Dendritic cell treated with granulocyte-macrophage colony-stimulating factor and Interleukin-4, amounts not matched to agents 40 ng/mL and 50 ng/mL, for 4 days (primary cell): ENCODE data around the gene RAPGEF1.
"Not testable (repeated sequence)": the region's sequence is repeated elsewhere in the genome, so short reads cannot be mapped to it uniquely, and the experiment has no call there.

Source experiments
- H3K27ac Mint-ChIP-seq: one replicate; pipeline ENCODE4 v1.8.0; 2022; ENCODE audit warnings: mild to moderate bottlenecking, mixed read lengths
- H3K27me3 Mint-ChIP-seq: one replicate; pipeline ENCODE4 v1.8.0; 2022; ENCODE audit warnings: mild to moderate bottlenecking, mixed read lengths
- H3K36me3 Mint-ChIP-seq: one replicate; pipeline ENCODE4 v1.8.0; 2022; ENCODE audit warnings: low read depth, mixed read lengths
- H3K4me1 Mint-ChIP-seq: one replicate; pipeline ENCODE4 v1.8.0; 2022; ENCODE audit warnings: low read depth, mixed read lengths
- H3K4me3 Mint-ChIP-seq: one replicate; pipeline ENCODE4 v1.8.0; 2022; ENCODE audit warnings: mild to moderate bottlenecking, moderate library complexity, mixed read lengths
- H3K9me3 Mint-ChIP-seq: one replicate; pipeline ENCODE4 v1.8.0; 2022; ENCODE audit warnings: mixed read lengths
- intact Hi-C: fragments of 100-400 bp; cut with micrococcal nuclease; formaldehyde crosslinking; loops from one replicate; pipeline ENCODE4 v1.15.0; 2022

RAPGEF1 gene

DNA sequence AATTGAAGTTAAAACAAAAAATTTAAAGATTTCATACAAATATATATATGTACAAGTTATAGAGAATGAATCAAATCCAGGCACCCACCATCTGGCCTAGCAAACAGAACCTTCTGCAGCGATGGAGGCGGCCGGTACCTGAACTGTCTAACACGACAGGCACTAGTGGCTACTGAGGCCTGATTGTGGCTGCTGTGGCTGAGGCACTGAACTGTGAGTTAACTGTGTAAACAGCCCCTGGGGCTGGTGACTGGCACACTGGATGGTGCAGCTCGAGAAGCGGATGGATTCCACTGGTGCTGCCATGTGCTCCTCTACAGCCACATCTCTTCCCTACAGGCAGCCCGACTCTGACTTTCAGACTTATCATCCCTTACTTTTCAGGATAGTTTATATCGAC, 82.4 kb downstream of the RAPGEF1 start:
- intact Hi-C loops = loop anchor here (2.0 to 5.0 kb wide), 2 partner anchors 13 to 35 kb away; no protein-coding TSS in a partner anchor
- peak overlapping the region; percentile 84 for H3K27ac Mint-ChIP-seq
- no peak overlapping the region for H3K4me3 Mint-ChIP-seq
- H3K9me3 Mint-ChIP-seq = no peaks in the 10 kb centered on the region
- no peaks in the 10 kb centered on the region for H3K27me3 Mint-ChIP-seq
- peaks cover 74% of the 10 kb centered on the region for H3K4me1 Mint-ChIP-seq
- peaks cover 57% of the 10 kb centered on the region for H3K36me3 Mint-ChIP-seq

DNA sequence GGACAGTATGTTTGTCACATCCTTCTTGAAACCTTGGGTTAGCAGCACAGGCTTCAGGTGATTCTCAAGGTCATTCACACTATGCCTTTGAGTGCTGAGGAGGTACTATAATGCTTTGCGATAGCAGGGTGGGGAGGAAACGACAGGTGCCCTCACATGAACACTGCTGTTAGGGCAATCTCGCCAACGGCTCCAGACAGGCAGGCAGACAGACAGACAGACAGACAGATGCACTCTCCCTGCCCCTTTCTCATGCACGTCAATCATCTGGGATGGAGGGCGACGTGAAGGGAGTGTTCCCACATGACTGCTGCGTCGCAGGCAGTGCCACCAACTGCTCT, 82.9 kb downstream of the RAPGEF1 start:
- Mint-ChIP-seq H3K4me3 (no peak overlapping the region), H3K27me3 (no peaks in the 10 kb centered on the region), H3K4me1 (peaks cover 70% of the 10 kb centered on the region), H3K27ac (peak overlapping the region; percentile 84), H3K36me3 (peaks cover 53% of the 10 kb centered on the region), H3K9me3 (no peaks in the 10 kb centered on the region)
- intact Hi-C loops = loop anchor here (2.0 to 5.0 kb wide), 2 partner anchors 14 to 35 kb away; no protein-coding TSS in a partner anchor

DNA sequence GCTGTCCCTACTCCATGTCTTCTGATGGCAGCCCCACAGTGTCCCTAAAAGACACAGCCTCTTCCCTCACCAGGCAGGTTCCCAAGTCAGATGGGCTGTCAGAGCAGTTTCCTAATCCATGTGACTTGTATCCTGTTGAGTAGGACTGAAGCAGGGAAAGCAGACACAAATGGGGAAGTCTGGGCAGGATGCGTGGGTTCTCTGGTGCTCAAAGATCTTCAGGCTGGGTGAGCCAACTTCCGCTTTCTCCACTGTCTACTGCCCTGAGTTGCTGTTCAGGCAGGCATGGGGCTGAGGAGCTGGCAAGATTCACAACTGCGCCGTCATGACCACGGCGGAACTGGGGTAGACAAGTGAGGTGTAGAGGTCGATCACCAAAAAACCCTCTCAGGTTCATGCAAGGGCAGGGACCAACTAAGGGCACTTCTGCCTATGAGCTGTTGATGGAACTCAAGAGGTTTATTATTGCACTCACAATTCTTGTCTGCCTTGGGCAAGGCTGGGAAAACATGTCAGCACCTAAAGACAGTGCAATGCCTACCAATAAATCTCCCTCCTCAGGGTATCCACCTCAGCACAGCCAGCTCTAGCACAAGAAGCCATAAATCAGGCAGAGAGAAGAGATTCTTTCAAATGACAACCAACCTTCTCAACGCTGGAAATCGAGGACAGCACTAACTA, 83.4 kb downstream of the RAPGEF1 start:
- no peaks in the 10 kb centered on the region for H3K9me3 Mint-ChIP-seq
- no peaks in the 10 kb centered on the region for H3K27me3 Mint-ChIP-seq
- intact Hi-C loops = loop anchor here (2.0 to 5.0 kb wide), 2 partner anchors 14 to 34 kb away; no protein-coding TSS in a partner anchor

DNA sequence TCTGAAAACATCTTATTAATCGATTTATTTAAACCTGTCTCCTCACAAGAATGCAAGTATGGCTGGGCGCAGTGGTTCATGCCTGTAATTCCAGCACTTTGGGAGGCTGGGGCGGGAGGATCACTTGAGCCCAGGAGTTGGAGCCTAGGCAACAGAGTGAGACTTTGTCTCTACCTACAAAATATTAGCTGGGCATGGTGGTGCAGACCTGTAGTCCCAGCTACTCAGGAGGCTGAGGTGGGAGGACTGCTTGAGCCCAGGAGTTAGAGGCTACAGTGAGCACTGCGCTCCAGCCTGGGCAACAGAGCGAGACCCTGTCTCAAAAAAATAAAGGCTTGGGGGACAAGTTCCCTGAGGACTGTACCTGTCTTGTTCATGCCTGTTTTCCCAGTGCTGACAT, 85.5 kb downstream of the RAPGEF1 start:
- H3K27me3 Mint-ChIP-seq, H3K9me3 Mint-ChIP-seq, intact Hi-C loops: not testable (repeated sequence)
- peak overlapping the region; percentile 84 for H3K27ac Mint-ChIP-seq
- peaks cover 79% of the 10 kb centered on the region for H3K4me1 Mint-ChIP-seq
- H3K36me3 Mint-ChIP-seq = peaks cover 56% of the 10 kb centered on the region
- H3K4me3 Mint-ChIP-seq = peak overlapping the region; percentile 60

More for the DNA sequence above, 83.4 kb downstream of the RAPGEF1 start:
- peak overlapping the region; percentile 38 for H3K4me3 Mint-ChIP-seq
- peak overlapping the region; percentile 84 for H3K27ac Mint-ChIP-seq
- H3K4me1 Mint-ChIP-seq = peaks cover 69% of the 10 kb centered on the region
- peaks cover 50% of the 10 kb centered on the region for H3K36me3 Mint-ChIP-seq

DNA sequence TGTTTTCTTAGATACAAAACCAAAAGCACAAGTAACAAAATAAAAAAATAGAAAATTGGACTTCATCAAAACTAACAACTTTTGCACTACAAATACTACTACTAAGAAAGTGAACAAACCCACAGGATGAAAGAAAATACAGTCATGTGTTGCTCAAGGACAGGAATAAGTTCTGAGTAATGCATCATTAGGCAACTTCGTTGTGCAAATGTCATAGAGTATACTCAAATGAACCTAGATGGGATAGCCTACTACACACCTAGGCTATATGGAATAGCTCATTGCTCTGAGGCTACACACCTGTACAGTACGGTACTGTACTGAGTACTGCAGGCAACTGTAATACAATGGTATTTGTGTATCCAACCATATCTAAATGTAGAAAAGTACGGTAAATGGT, 88.3 kb downstream of the RAPGEF1 start:
- H3K4me1 Mint-ChIP-seq = peaks cover 65% of the 10 kb centered on the region
- no peaks in the 10 kb centered on the region for H3K9me3 Mint-ChIP-seq
- peaks cover 58% of the 10 kb centered on the region for H3K36me3 Mint-ChIP-seq
- H3K27ac Mint-ChIP-seq = peak overlapping the region; percentile 95
- intact Hi-C loops = no loop called here
- H3K27me3 Mint-ChIP-seq = no peaks in the 10 kb centered on the region
- H3K4me3 Mint-ChIP-seq = no peak overlapping the region

DNA sequence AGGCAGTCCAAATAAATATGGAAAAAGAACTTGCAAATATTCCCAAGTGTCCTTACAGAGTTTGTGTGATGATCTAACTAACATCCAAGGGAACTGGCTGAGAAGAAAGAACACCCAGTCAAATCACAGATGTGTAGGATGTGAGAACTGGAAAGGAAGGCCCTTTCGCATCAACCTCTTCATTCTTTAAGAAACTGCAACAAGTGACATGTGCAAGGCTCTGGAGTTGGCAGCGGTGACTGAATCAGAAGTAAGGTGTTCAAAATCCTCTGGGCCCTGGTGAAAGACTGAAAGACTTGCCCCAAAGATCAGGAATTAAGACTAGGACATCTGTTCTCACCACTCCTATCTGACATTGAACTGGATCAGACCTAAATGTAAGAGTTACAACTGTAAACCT, 88.7 kb downstream of the RAPGEF1 start:
- peak overlapping the region; percentile 95 for H3K27ac Mint-ChIP-seq

DNA sequence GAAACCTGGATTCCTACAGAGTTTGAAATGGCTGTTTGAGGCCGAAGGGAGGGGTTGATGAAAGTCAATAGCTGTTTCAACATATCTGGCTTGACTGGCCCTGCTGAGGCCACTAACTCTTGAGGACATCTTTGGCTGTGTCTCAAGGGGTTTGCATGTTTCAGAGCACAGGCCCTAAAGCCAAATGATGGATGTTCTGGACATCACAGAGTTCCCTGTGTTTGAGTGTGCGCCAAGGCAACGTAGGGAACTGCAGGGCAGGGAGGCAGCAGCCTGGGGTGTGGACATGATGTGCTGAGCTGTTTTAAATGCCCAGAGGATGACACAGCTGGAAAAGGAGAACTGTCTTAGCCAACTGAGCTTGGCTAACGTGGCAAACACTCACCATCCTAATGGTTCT, 89.6 kb downstream of the RAPGEF1 start:
- intact Hi-C loops = no loop called here
- peak overlapping the region; percentile 35 for H3K4me3 Mint-ChIP-seq
- peaks cover 65% of the 10 kb centered on the region for H3K36me3 Mint-ChIP-seq
- peaks cover 65% of the 10 kb centered on the region for H3K4me1 Mint-ChIP-seq
- peak overlapping the region; percentile 95 for H3K27ac Mint-ChIP-seq
- no peaks in the 10 kb centered on the region for H3K27me3 Mint-ChIP-seq
- H3K9me3 Mint-ChIP-seq = no peaks in the 10 kb centered on the region

More for the DNA sequence above, 88.7 kb downstream of the RAPGEF1 start:
- H3K9me3 Mint-ChIP-seq = no peaks in the 10 kb centered on the region
- H3K27me3 Mint-ChIP-seq = no peaks in the 10 kb centered on the region
- H3K36me3 Mint-ChIP-seq = peaks cover 59% of the 10 kb centered on the region
- no peak overlapping the region for H3K4me3 Mint-ChIP-seq
- intact Hi-C loops = no loop called here
- peaks cover 65% of the 10 kb centered on the region for H3K4me1 Mint-ChIP-seq

DNA sequence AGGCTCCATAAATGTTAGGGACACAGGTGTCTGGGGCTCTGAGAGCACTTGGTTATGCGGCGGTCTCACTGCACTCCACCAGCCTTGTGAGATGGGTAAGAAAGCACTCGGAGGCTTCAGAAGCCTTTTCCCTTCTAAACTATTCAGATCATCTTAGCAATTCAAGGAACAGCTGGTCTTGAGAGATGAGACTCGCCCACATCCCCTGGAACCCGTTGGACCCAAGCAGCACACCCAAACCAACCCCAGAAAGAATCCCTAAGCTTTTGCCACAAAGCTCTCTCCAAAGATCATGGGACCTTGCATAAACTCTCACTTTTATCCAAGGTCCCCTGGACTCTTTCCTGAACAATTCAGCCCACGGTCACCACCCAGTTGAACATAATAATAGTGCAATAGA, 90.2 kb downstream of the RAPGEF1 start:
- no peaks in the 10 kb centered on the region for H3K9me3 Mint-ChIP-seq
- H3K4me1 Mint-ChIP-seq = peaks cover 59% of the 10 kb centered on the region
- H3K27me3 Mint-ChIP-seq = no peaks in the 10 kb centered on the region
- peaks cover 66% of the 10 kb centered on the region for H3K36me3 Mint-ChIP-seq
- H3K27ac Mint-ChIP-seq = peak overlapping the region; percentile 95
- intact Hi-C loops = no loop called here
- H3K4me3 Mint-ChIP-seq = peak overlapping the region; percentile 17

DNA sequence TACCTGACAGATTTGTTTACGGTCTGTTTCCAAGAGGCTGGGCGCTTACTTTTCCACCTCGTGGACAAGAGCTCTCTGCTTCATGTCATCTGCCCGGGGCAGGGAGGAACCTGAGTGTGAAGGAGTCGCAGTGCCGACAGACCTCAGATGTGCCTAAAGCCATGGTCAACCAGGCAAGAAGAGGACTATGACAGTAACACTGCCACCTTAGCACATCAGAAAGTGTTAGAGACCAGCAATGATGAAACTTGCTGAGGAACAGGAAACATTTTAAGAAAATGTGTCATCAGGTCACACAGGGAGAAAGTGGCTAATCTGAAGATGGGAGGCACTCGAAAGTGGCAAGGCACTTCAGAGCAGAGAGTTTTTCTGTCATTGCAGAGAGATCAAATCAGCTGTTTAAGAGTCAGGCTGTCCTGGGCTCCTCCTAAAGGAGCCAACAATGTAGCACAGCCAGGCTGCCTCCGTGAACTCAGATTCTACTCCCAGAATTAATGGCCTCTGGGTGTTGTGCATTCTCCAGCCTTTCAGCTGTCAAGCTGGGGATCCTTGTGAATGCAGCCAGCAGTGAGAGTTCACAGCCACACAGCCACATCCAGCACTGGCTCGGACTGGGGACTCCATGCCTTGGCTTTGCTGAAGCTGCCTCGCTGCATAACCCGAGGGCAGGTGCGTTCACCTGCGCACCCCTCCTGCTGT, 94.6 kb downstream of the RAPGEF1 start:
- H3K4me1 Mint-ChIP-seq = peaks cover 75% of the 10 kb centered on the region
- no peaks in the 10 kb centered on the region for H3K9me3 Mint-ChIP-seq
- H3K4me3 Mint-ChIP-seq = no peak overlapping the region
- H3K27ac Mint-ChIP-seq = peak overlapping the region; percentile 68
- intact Hi-C loops = no loop called here
- H3K36me3 Mint-ChIP-seq = peaks cover 95% of the 10 kb centered on the region
- no peaks in the 10 kb centered on the region for H3K27me3 Mint-ChIP-seq

DNA sequence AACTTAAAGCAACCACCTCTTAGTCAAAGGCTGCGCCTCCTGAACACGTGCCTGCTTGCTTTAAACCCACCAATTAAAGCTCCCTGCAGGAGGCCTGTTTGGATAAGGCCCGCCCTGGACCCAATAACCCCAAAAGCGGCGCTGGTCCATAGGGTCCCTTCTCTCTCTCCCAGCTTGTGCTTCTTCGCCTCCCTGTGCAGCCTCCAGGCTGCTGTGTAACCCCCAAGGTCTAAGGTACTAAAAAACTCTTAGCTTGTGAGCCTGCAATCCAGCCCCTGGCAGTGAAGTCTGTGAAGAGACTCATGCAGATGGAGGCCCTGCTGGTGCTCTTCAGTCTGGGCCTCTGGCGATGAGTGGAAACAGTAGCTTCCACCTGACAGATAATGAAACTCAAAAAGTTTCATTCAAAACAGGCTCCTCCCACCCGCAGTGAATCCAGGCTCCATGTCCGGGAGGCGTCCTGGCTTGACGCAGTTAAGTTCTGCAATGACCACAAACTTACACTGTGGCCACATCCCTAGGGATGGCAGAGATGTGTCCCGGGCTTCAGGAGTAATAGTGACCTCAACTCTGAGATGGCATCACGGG, 97.3 kb downstream of the RAPGEF1 start:
- H3K4me1 Mint-ChIP-seq = peaks cover 86% of the 10 kb centered on the region
- H3K4me3 Mint-ChIP-seq = no peak overlapping the region
- H3K9me3 Mint-ChIP-seq = no peaks in the 10 kb centered on the region
- H3K36me3 Mint-ChIP-seq = peaks cover 100% of the 10 kb centered on the region
- H3K27me3 Mint-ChIP-seq = no peaks in the 10 kb centered on the region
- intact Hi-C loops = no loop called here
- H3K27ac Mint-ChIP-seq = peak overlapping the region; percentile 82

DNA sequence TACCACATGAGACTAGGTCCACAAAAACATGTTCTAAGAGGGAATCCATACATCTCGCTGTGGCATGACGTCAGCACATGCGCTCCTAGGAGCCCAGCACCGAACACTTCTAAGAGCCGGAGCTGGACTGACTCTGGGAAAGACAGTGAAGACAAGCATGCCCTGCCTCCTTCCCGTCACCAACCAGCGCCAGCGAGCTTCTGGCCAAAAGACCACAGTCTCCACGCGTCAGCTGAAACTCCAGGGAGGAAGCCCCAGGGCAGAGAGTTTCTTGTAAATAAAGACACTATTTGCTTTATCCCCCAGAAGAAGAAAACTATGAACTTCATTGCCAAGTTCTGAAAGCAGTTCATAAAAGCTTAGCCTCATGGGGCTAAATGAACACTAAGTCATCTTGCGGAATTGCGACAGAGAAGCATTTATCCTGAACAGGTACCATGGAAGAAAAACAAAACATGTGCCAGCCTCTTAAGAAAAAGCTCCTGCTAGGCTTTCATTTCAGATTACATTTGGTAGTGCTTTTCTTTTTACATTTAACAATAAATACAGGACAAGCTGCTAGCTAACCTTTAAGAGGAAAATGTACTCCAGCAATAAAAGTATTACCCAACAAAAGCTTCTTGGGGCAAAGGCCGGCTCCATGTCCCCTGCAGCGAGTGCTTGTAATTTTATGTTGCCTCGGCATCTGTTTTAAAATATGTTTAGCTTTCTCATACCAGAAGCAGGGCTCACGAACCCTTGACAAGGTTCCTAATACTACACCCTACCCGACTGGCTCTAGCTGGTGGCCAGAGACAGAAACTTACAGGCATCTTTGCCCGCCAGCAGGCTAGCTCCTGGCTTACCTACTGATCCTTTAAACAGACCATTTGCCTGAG, 98.0 kb downstream of the RAPGEF1 start:
- Mint-ChIP-seq H3K9me3 (no peaks in the 10 kb centered on the region), H3K4me3 (no peak overlapping the region), H3K4me1 (peaks cover 88% of the 10 kb centered on the region), H3K36me3 (peaks cover 100% of the 10 kb centered on the region), H3K27me3 (no peaks in the 10 kb centered on the region), H3K27ac (peak overlapping the region; percentile 82)
- intact Hi-C loops = no loop called here

DNA sequence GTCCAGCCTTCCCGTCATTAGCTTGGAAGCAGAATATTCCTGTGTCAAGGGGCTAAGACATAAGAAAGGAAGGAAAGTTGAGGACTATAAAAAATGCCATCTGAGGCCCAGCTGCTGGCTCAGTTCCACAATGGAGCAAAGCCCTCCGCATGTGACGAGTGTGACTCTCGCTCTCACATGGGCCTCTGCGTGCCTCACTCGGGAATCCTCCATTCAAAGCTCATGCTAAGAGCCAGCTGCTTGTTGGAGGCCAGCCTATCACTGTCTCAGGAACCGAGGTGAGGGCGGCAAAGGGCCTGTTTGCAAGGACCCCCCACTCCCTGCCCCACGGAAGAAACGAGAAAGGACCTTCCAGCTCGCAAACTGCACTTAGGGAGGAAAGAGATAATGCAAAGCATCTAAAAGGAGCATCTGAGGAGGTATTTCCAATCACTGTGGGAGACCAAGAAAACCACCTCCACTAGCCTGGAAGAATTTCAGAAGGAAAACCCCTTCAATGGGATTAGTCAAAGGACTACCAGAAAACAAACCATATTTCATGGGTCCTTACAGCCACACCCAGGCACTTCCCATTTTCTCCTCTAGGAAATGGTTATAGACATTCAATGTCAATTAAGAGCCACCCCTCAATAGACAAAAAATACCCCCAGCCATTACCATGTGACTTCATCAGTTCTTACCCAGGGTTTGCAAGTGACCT, 99.3 kb downstream of the RAPGEF1 start:
- no peaks in the 10 kb centered on the region for H3K9me3 Mint-ChIP-seq
- intact Hi-C loops = no loop called here

DNA sequence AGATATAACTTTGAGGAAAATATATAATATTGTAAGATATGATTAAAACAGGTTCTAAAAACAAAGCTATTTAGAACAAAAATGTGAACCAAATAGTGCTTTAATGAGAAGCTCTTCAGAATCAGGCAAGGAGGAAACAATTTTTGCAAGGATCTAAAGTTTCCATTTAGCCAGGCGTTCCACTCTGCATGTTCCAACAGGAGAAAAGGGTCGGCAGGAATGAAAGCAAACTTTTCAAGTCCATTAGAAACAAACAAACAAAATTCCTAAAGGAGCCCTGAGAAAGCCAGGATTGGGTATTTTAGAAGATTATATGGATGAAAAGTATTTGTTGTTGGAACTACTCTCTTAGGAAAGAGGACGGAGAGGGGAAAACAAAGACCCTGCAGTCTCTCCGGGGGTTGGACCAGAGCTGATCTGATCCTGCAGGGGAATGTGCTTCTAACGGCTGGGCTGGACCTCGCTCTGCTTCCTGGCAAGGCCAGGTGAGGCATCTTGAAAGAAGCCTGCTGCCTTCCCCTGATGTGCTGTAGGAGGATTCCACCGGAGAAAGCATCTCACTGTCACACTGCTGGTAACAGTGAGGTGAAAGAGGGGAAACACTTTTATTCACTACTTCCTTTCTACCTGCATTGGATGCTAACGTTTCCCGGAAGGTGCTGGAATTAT, 100.0 kb downstream of the RAPGEF1 start:
- Mint-ChIP-seq H3K27ac (peak overlapping the region; percentile 82), H3K27me3 (no peaks in the 10 kb centered on the region), H3K4me3 (no peak overlapping the region), H3K36me3 (peaks cover 100% of the 10 kb centered on the region), H3K9me3 (no peaks in the 10 kb centered on the region), H3K4me1 (peaks cover 93% of the 10 kb centered on the region)
- intact Hi-C loops = loop anchor here (5.0 kb wide), 1 partner anchor 43 kb away; no protein-coding TSS in a partner anchor

More for the DNA sequence above, 99.3 kb downstream of the RAPGEF1 start:
- peaks cover 88% of the 10 kb centered on the region for H3K4me1 Mint-ChIP-seq
- no peak overlapping the region for H3K4me3 Mint-ChIP-seq
- peaks cover 100% of the 10 kb centered on the region for H3K36me3 Mint-ChIP-seq
- H3K27me3 Mint-ChIP-seq = no peaks in the 10 kb centered on the region
- peak overlapping the region; percentile 82 for H3K27ac Mint-ChIP-seq
